Erythroblast (primary cell): ENCODE results near the gene TNS1.

ENCODE experiments used
- GATA1 ChIP-seq: IDR thresholded peaks from 2 replicates; pipeline ENCODE4 v1.6.1; 2011; ENCODE audit warnings: low read depth, mild to moderate bottlenecking, control low read depth, low read length, moderate library complexity
- POLR2A ChIP-seq: IDR thresholded peaks from 2 replicates; pipeline ENCODE4 v1.6.1; 2011; ENCODE audit warnings: mild to moderate bottlenecking, low read length

GRCh38 chr2:217830061-217830460, 172.7 kb downstream of the TNS1 start:
- TF ChIP-seq POLR2A (no peak), GATA1 (no peak)
